ENCODE measurements around the gene MLF2. TPM values are rescaled to one million over a fixed set of nuclear protein-coding genes. Genes with fewer than 3 reads are reported as not detected.

The MLF2 gene
- total RNA-seq, 2 experiments from 2014 or later = 142 to 144 TPM

DNA sequence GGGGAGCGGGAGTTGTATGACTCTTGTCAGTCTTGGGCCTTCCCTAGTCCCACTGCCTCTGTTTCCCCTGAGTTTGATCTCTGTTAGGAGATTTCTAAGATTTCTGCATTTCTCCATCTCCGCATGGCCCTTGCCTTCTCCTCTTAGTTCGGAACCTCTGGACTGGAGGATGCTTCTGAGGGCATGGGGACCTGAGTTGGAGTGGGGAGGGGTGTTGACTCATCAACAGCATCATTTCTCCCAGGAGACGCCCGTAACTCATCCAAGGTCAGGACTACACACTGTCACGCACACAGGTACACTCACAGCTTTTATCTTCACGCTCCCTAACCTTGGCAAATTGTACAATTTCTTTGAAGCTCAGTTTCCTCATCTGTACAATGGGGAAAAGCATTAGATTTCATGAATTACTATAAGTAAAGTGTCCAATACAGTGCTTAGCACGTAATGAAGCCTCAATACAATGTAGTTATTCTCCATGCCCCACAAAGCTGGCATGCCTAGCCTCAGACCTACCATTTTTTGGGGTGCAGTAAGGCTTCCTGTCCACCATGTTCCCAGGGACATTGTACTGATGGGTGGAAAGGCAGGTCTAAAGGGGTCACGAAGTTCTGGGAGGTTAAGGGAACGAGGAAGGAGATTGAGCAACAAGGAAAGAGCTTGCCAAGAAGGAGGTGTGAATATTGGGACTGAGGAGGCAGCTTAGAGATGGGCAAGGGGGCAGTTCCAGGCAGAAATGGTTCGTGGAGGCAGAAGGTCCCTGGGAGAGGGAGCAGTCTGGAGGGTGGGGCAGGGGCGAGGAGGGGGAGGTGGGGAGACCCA, 18.8 kb upstream of the MLF2 start:
- Mint-ChIP-seq H3K27ac (peak overlapping the region; percentile 89), H3K9me3 (ENCODE audit: low read depth) (no peaks in the 10 kb centered on the region), H3K4me3 (peak overlapping the region; percentile 86), H3K27me3 (peaks cover 20% of the 10 kb centered on the region), H3K36me3 (ENCODE audit: low read depth) (peaks cover 40% of the 10 kb centered on the region), H3K4me1 (peaks cover 74% of the 10 kb centered on the region)
- POLR2A ChIA-PET = interaction anchor here (0.6 to 1.5 kb wide), 2 partner anchors 17 to 389 kb away, joined by 3 to 6 read pairs; partner anchors contain the start of gene CD4
- DNase-seq = peak; percentile 22
- CTCF ChIA-PET = interaction anchor here (0.5 to 2.7 kb wide), 10 partner anchors 8 to 101 kb away, joined by 3 to 21 read pairs (median 3); partner anchors contain the start of genes MLF2, SPSB2 and USP5
- intact Hi-C loops (cut with DNase I, micrococcal nuclease) = loop anchor here in 1 of 2 experiments (2.0 kb wide), 1 partner anchor 19 kb away; no protein-coding TSS in a partner anchor
- ATAC-seq = no peak

GRCh38 chr12:6771091-6771495, 18.2 kb upstream of the MLF2 start:
- Mint-ChIP-seq H3K36me3 (ENCODE audit: low read depth) (peaks cover 34% of the 10 kb centered on the region), H3K27me3 (peaks cover 18% of the 10 kb centered on the region), H3K9me3 (ENCODE audit: low read depth) (no peaks in the 10 kb centered on the region), H3K27ac (peak overlapping the region; percentile 89), H3K4me1 (peaks cover 68% of the 10 kb centered on the region), H3K4me3 (no peak overlapping the region)
- intact Hi-C loops (cut with DNase I, micrococcal nuclease) = no loop called here
- DNase-seq (peak; percentile 36), ATAC-seq (peak; percentile 18)
- ChIA-PET POLR2A (interaction anchor here (0.6 to 1.5 kb wide), 3 partner anchors 18 to 194 kb away, joined by 3 to 6 read pairs (median 3); partner anchors contain the start of gene CD4), CTCF (interaction anchor here (0.6 to 2.7 kb wide), 8 partner anchors 8 to 81 kb away, joined by 3 to 21 read pairs (median 3); partner anchors contain the start of genes MLF2 and USP5)

DNA sequence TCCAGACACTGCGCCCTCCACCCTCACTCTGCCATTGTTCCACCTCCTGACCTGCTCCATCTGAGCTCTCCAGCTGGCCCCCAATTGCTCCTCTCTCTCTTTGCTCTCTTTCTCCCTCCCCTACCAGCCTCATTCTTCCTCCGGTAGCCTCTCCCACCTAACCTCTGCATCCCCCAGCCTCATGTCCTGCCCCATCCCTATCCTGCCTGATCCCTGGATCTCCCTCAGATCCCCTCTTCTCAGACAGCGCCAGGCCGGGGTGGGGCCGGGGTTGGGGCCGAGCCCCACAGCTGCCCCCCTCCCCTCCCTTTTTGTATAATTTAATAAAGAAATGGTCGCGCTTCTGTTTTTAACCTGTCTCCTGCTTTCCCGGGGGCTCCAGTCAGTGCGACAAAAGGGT, 17.7 kb upstream of the MLF2 start:
- intact Hi-C loops (cut with DNase I, micrococcal nuclease) = no loop called here
- H3K27me3 Mint-ChIP-seq = peaks cover 19% of the 10 kb centered on the region
- ATAC-seq (no peak), DNase-seq (no peak)
- no peak overlapping the region for H3K4me3 Mint-ChIP-seq
- POLR2A ChIA-PET = interaction anchor here (0.6 to 1.5 kb wide), 4 partner anchors 10 to 194 kb away, joined by 3 to 6 read pairs (median 3); partner anchors contain the start of gene CD4
- H3K36me3 Mint-ChIP-seq (ENCODE audit: low read depth) = peaks cover 29% of the 10 kb centered on the region
- H3K4me1 Mint-ChIP-seq = peaks cover 64% of the 10 kb centered on the region
- peak overlapping the region; percentile 89 for H3K27ac Mint-ChIP-seq
- CTCF ChIA-PET = interaction anchor here (1.3 to 2.7 kb wide), 5 partner anchors 10 to 63 kb away, joined by 3 to 21 read pairs (median 6); partner anchors contain the start of gene MLF2
- H3K9me3 Mint-ChIP-seq (ENCODE audit: low read depth) = no peaks in the 10 kb centered on the region

GRCh38 chr12:6770094-6770493, 17.2 kb upstream of the MLF2 start:
- intact Hi-C loops (cut with DNase I, micrococcal nuclease) = no loop called here
- H3K9me3 Mint-ChIP-seq (ENCODE audit: low read depth) = no peaks in the 10 kb centered on the region
- H3K4me3 Mint-ChIP-seq = no peak overlapping the region
- no peak overlapping the region for H3K27ac Mint-ChIP-seq
- DNase-seq (no peak), ATAC-seq (no peak)
- peaks cover 24% of the 10 kb centered on the region for H3K36me3 Mint-ChIP-seq (ENCODE audit: low read depth)
- ChIA-PET CTCF (interaction anchor here (1.3 to 2.6 kb wide), 3 partner anchors 11 to 54 kb away, joined by 3 to 17 read pairs (median 6); no protein-coding TSS in a partner anchor), POLR2A (interaction anchor here (0.6 to 1.5 kb wide), 2 partner anchors 10 to 19 kb away, joined by 3 to 6 read pairs; partner anchors contain the start of gene CD4)
- peaks cover 64% of the 10 kb centered on the region for H3K4me1 Mint-ChIP-seq
- peaks cover 24% of the 10 kb centered on the region for H3K27me3 Mint-ChIP-seq

GRCh38 chr12:6769666-6770065, 16.7 kb upstream of the MLF2 start:
- peaks cover 62% of the 10 kb centered on the region for H3K4me1 Mint-ChIP-seq
- H3K9me3 Mint-ChIP-seq (ENCODE audit: low read depth) = no peaks in the 10 kb centered on the region
- H3K27me3 Mint-ChIP-seq = peaks cover 26% of the 10 kb centered on the region
- no peak overlapping the region for H3K27ac Mint-ChIP-seq
- ChIA-PET CTCF (interaction anchor here (1.3 to 2.6 kb wide), 5 partner anchors 11 to 55 kb away, joined by 3 to 17 read pairs (median 4); no protein-coding TSS in a partner anchor), POLR2A (no interaction called here)
- no peak overlapping the region for H3K4me3 Mint-ChIP-seq
- H3K36me3 Mint-ChIP-seq (ENCODE audit: low read depth) = peaks cover 20% of the 10 kb centered on the region
- ATAC-seq (no peak), DNase-seq (no peak)
- intact Hi-C loops (cut with DNase I, micrococcal nuclease) = no loop called here

- Mint-ChIP-seq H3K4me3 (peak overlapping the region; percentile 73), H3K9me3 (ENCODE audit: low read depth) (no peaks in the 10 kb centered on the region), H3K27me3 (peaks cover 31% of the 10 kb centered on the region), H3K36me3 (ENCODE audit: low read depth) (peaks cover 14% of the 10 kb centered on the region), H3K27ac (no peak overlapping the region), H3K4me1 (peaks cover 62% of the 10 kb centered on the region)
- DNase-seq (peak; percentile 54), ATAC-seq (no peak)
- POLR2A ChIA-PET = no interaction called here
- intact Hi-C loops (cut with DNase I, micrococcal nuclease) = no loop called here
- CTCF ChIA-PET = interaction anchor here (1.3 to 1.8 kb wide), 3 partner anchors 12 to 18 kb away, joined by 3 to 6 read pairs (median 4); no protein-coding TSS in a partner anchor
These were observed 16.0 kb upstream of the MLF2 start for GRCh38 chr12:6768990-6769389.

- Mint-ChIP-seq H3K4me1 (peaks cover 61% of the 10 kb centered on the region), H3K4me3 (peak overlapping the region; percentile 73), H3K27ac (peak overlapping the region; percentile 16), H3K9me3 (ENCODE audit: low read depth) (no peaks in the 10 kb centered on the region), H3K36me3 (ENCODE audit: low read depth) (peaks cover 13% of the 10 kb centered on the region), H3K27me3 (peaks cover 31% of the 10 kb centered on the region)
- POLR2A ChIA-PET = no interaction called here
- intact Hi-C loops (cut with DNase I, micrococcal nuclease) = no loop called here
- CTCF ChIA-PET = interaction anchor here (1.3 to 1.5 kb wide), 2 partner anchors 12 to 16 kb away, joined by 3 to 4 read pairs; no protein-coding TSS in a partner anchor
- DNase-seq (no peak), ATAC-seq (no peak)
These were observed 15.5 kb upstream of the MLF2 start for GRCh38 chr12:6768437-6768914.

DNA sequence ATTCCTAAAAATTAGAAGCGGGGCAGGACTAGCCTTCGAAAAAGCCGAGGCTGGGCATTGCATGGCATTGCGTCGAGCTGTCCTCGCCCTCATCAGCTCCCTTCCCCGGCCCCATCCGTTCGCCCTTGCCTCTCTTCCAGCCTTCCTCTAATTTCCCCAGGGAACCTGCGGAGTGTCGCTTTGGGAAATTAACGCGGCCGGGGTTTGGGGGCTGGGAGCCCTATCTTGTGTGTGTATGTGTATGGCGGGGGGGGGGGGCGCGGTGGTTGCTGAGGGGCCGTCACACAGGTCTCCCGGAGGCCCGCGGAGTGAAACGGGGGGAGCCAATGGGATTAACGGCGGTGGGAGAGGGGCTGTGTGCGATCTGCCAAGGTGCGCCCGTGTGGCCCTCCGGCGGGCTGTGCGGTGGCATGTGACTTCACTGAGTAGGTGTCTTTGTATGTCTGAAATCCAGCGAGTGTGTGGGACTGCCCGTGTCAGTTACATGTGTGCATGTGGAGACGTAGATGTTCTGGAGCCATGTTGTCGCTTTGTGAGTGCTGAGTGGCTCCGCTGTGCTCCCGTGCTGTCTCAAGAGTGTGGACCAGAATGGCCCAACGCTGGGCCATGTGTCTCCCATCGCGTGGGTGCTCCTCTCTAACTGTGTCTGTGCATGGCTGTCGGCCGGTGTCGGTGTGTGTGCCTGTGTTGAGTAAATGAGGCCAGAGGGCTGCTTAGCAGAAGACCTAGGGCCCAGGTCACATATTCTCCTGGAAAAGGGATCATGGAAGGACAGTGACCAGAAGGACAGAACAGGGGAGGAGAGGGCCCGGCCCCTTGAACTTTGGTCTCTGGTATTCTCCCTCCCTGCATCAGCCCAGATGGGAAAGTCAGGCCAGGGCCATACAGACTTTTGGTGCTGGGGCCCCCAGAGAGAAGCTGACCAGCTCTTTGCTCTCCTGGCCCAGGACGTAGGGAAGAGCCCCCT, 14.7 kb upstream of the MLF2 start:
- peak overlapping the region; percentile 49 for H3K27ac Mint-ChIP-seq
- intact Hi-C loops (cut with DNase I, micrococcal nuclease) = no loop called here
- H3K4me1 Mint-ChIP-seq = peaks cover 55% of the 10 kb centered on the region
- DNase-seq (peak; percentile 17), ATAC-seq (no peak)
- peak overlapping the region; percentile 73 for H3K4me3 Mint-ChIP-seq
- CTCF ChIA-PET = interaction anchor here (0.7 to 2.6 kb wide), 15 partner anchors 11 to 105 kb away, joined by 3 to 19 read pairs (median 4); partner anchors contain the start of genes CD4 and MLF2
- H3K36me3 Mint-ChIP-seq (ENCODE audit: low read depth) = peaks cover 10% of the 10 kb centered on the region
- POLR2A ChIA-PET = interaction anchor here (1.0 to 1.5 kb wide), 2 partner anchors 13 to 22 kb away, joined by 5 to 6 read pairs; partner anchors contain the start of gene CD4
- no peaks in the 10 kb centered on the region for H3K9me3 Mint-ChIP-seq (ENCODE audit: low read depth)
- H3K27me3 Mint-ChIP-seq = peaks cover 31% of the 10 kb centered on the region

GRCh38 chr12:6766651-6767349, 13.9 kb upstream of the MLF2 start:
- CTCF ChIA-PET = interaction anchor here (0.7 to 2.6 kb wide), 20 partner anchors 8 to 105 kb away, joined by 3 to 19 read pairs (median 5); partner anchors contain the start of genes CD4 and MLF2

More at GRCh38 chr12:6766651-6767349, 13.9 kb upstream of the MLF2 start:
- peaks cover 46% of the 10 kb centered on the region for H3K4me1 Mint-ChIP-seq
- peak; percentile 78 for DNase-seq
- H3K4me3 Mint-ChIP-seq = peak overlapping the region; percentile 73
- H3K27ac Mint-ChIP-seq = peak overlapping the region; percentile 49
- peaks cover 10% of the 10 kb centered on the region for H3K36me3 Mint-ChIP-seq (ENCODE audit: low read depth)
- POLR2A ChIA-PET = interaction anchor here (1.0 to 1.5 kb wide), 3 partner anchors 14 to 22 kb away, joined by 4 to 6 read pairs (median 5); partner anchors contain the start of genes CD4 and MLF2
- no peaks in the 10 kb centered on the region for H3K9me3 Mint-ChIP-seq (ENCODE audit: low read depth)
- H3K27me3 Mint-ChIP-seq = peaks cover 33% of the 10 kb centered on the region
- intact Hi-C loops (cut with DNase I, micrococcal nuclease) = loop anchor here in 1 of 2 experiments (1.0 kb wide), 3 partner anchors 13 to 42 kb away; partner anchors contain the start of genes COPS7A and MLF2
- peak; percentile 63 for ATAC-seq
